ENCODE measurements around the gene PLXNA4. TPM values are rescaled to one million over a fixed set of nuclear protein-coding genes. Genes with fewer than 3 reads are reported as not detected.

PLXNA4 gene
- total and polyA plus RNA-seq, 2 experiments from 2014 or later, result 7.3 to 33.3 TPM

GRCh38 chr7:132415259-132415658, 161.0 kb downstream of the PLXNA4 start:
- no peak for DNase-seq (ENCODE audit: low read depth in 1 of 2, low spot score in 1 of 2)
- Histone ChIP-seq H3K4me1 (ENCODE audit: low read depth) (peaks cover 71% of the 10 kb centered on the region), H3K9me3 (ENCODE audit: low read depth) (no peaks in the 10 kb centered on the region), H3K27ac (no peak overlapping the region), H3K36me3 (no peaks in the 10 kb centered on the region), H3K27me3 (no peaks in the 10 kb centered on the region), H3K4me3 (no peak overlapping the region)
- TF ChIP-seq CTCF (IDR thresholded peaks at IDR 0.05; ENCODE audit: low read depth, low read length), result no peak

- no peak for DNase-seq (ENCODE audit: low read depth in 1 of 2, low spot score in 1 of 2)
- Histone ChIP-seq H3K36me3 (no peaks in the 10 kb centered on the region), H3K9me3 (ENCODE audit: low read depth) (no peaks in the 10 kb centered on the region), H3K4me1 (ENCODE audit: low read depth) (peaks cover 71% of the 10 kb centered on the region), H3K4me3 (no peak overlapping the region), H3K27ac (no peak overlapping the region), H3K27me3 (no peaks in the 10 kb centered on the region)
- TF ChIP-seq CTCF (IDR thresholded peaks at IDR 0.05; ENCODE audit: low read depth, low read length), result no peak
Observed at GRCh38 chr7:132414857-132415256, 161.4 kb downstream of the PLXNA4 start.

DNA sequence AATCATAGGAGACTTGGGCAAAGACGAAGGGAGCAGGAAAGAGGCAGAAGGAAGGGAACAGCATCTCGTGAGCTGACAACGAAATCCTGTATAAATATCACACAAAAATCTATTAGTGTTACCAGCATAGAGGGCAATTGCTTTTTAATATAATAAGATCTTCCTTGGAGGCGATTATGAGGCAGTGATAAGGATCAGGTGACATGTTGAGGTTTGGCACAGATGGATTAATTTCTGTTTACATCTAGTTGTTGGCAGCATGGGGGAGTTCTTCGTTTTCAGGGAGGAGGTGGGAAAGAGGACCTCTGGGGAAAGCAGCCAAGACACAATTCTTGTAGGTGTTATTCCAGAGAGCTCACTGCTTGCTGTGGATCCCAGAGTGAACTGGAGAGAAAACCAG, 163.8 kb downstream of the PLXNA4 start:
- H3K27ac ChIP-seq, result no peak overlapping the region
- H3K4me3 ChIP-seq, result no peak overlapping the region
- peaks cover 49% of the 10 kb centered on the region for H3K4me1 ChIP-seq (ENCODE audit: low read depth)
- no peaks in the 10 kb centered on the region for H3K36me3 ChIP-seq
- no peaks in the 10 kb centered on the region for H3K9me3 ChIP-seq (ENCODE audit: low read depth)
- TF ChIP-seq CTCF (IDR thresholded peaks at IDR 0.05; ENCODE audit: low read depth, low read length), result no peak
- H3K27me3 ChIP-seq, result no peaks in the 10 kb centered on the region
- DNase-seq (ENCODE audit: low read depth in 1 of 2, low spot score in 1 of 2), result no peak

DNA sequence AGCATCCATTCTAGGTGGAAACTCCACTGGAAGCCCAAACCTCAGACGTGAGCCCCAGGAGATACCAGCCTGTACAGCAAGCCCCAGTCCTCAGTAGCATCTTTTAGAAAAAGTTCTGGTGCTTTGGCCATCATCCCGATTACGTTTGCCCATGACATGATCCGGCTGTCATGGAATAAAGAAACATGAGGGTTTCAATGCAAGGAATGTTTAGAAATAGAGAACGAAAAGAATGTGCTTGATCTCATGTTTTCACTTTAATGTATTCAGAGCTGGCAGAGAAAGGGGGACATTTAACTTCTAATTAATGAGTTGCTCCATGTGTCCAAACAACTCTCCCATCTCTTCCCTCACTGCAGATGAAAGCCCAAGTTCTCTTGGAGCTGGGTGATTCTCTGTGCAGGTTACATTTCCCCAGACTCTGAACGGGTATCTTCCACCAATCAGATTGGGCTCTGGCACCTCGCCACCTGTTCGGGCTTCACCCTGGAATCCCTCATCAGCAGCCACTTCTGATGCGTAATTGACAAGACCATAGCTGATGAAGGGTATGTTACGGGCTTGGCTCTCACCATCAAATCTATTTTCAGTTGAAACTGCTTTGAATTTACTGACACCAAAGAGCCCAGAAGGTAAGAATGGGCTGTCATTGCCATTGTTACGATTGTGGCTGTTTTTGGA, 165.3 kb downstream of the PLXNA4 start:
- Histone ChIP-seq H3K9me3 (ENCODE audit: low read depth) (no peaks in the 10 kb centered on the region), H3K4me3 (no peak overlapping the region), H3K27ac (peak overlapping the region; percentile 46), H3K36me3 (no peaks in the 10 kb centered on the region), H3K4me1 (ENCODE audit: low read depth) (peaks cover 38% of the 10 kb centered on the region), H3K27me3 (no peaks in the 10 kb centered on the region)
- TF ChIP-seq CTCF (IDR thresholded peaks at IDR 0.05; ENCODE audit: low read depth, low read length), result no peak
- DNase-seq (ENCODE audit: low read depth in 1 of 2, low spot score in 1 of 2), result no peak

GRCh38 chr7:132410385-132410784, 165.9 kb downstream of the PLXNA4 start:
- Histone ChIP-seq H3K36me3 (no peaks in the 10 kb centered on the region), H3K9me3 (ENCODE audit: low read depth) (no peaks in the 10 kb centered on the region), H3K4me3 (no peak overlapping the region), H3K27ac (peak overlapping the region; percentile 46), H3K27me3 (no peaks in the 10 kb centered on the region), H3K4me1 (ENCODE audit: low read depth) (peaks cover 32% of the 10 kb centered on the region)
- DNase-seq (ENCODE audit: low read depth in 1 of 2, low spot score in 1 of 2), result peak in 1 of 2 donors; percentile 60
- no peak for TF ChIP-seq CTCF (IDR thresholded peaks at IDR 0.05; ENCODE audit: low read depth, low read length)
